CD4-positive, alpha-beta T cell treated with Interleukin-12 subunit alpha and Interleukin-12 subunit beta, for 1 hour (primary cell): ENCODE measurements around the gene EHBP1.
"Not testable (repeated sequence)": the region's sequence is repeated elsewhere in the genome, so short reads cannot be mapped to it uniquely, and the experiment has no call there.

ENCODE experiments used
- DNase-seq: peaks from one replicate; pipeline ENCODE4 v3.0.0-alpha.2; 2020

EHBP1 gene

DNA sequence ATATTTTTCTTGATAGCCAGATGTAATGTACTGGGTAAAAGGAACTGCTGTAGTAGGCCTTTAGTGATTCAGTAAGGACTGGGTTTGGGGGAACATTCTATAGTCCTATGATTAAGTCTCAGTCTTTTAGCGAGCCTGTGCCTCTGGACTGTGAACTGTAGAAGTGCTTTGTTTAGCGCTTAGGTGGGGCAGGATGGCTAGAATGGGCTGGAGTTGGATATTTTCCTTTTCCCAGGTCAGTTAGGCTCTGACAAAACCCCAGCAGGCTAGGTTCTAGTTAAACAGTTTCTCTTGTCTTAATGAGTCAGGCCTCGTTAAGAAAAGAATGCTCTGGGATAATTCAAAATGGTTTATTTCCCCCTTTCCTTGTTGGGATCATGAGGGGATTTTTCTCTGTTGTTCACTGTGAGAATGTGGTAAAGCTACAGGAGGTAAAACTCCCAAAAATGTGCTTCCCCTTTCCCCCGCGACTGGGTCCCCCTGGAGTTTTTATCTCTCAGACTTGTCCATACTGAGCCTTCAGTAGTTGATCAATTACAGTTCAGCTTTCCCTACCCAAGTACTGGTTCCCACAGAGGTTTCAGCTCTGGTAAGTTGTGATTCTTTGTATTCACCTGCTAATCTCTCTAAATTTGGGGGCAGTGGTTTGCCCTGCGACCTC, 31.5 kb downstream of the EHBP1 start:
- no peak for DNase-seq

GRCh38 chr2:62738981-62739936, 33.7 kb downstream of the EHBP1 start:
- no peak for DNase-seq

GRCh38 chr2:62740221-62740620, 34.7 kb downstream of the EHBP1 start:
- DNase-seq, result no peak

DNA sequence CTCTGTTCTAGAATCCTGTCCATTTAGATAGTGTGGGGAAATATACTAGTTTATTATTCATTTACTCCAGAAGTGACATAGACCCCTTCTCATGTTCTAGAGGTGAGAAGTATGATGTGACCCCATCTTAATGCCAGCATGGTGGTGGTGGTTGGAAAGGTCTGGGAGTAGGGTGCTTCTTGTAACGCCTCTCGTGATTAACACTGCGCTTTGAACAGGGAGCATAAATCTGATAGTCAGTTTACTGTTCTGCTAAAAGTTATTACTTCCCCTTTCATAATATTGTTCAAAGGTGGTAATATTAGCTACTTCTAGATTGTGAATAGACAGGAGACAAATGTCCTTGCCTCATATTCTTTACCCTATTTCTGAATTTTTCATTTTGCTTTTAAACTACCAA, 35.6 kb downstream of the EHBP1 start:
- DNase-seq, result no peak

DNA sequence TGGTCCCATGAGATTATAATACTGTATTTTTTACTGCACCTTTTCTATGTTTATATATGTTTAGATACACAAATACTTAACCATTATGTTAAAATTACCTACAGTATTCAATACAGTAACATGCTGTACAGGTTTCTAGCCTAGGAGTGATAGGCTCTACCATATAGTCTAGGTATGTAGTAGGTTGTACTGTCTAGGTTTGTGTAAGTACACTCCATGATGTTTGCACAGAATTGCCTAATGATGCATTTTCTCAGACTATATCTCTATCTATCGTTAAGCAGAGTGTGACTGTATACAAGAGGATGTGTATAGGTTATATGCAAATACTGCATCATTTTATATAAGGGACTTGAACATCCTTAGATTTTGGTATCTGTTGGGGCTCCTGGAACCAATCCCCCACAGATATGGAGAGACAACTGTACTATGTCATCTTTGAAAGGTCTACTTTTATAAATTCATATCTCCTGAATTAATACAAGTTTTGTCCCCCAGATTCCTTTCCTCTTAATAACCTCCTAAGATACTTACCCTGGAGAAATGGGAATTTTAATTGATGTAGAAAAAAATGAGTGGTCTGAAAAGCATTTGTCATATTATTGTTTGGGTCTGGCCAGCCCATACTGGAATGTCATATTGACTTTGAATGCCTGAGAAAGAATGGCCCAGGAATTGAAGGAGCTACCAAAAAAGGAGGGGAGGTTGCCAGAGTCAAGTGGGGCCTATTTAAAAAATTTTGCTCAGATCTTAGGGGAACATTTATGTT, 36.6 kb downstream of the EHBP1 start:
- DNase-seq, result no peak

DNA sequence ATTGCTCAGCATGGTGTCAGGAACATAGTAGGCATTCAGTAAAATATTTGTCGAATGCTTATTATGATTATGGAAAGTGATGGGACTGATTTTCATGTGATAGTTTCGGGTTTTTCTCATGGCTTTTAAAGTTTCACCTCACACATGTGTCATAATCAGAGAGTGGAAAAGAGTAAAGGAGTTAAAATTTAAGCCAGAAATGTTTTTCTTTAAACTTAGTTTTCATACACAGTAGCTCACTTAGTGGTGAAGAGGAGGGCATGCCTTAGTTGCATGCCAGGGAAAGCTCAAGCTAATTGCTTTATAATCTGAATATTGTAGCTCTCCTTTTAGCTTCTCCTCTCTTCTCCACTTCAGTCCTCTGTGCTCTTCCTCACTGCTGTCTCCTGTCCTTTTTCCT, 38.0 kb downstream of the EHBP1 start:
- no peak for DNase-seq

DNA sequence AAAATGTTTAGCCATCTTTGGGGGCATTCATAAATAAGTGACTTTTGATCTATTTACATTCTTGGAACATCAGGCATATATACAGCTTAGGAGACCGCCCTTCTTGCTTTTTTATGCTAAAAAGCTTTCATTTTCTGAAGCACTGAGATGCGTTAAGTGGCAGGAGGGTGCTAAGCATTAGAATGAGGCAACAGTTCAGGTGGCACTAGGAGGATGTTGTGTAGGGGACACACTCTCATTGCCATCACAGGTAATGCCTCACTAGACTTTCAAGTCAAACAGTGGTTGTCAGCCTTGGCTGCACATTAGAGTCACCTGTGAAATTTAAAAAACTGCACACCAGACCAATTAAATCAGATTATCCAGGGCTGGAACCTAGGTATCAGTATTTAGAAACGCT, 39.1 kb downstream of the EHBP1 start:
- no peak for DNase-seq

GRCh38 chr2:62745891-62746481, 40.5 kb downstream of the EHBP1 start:
- no peak for DNase-seq

- no peak for DNase-seq
These were observed 41.7 kb downstream of the EHBP1 start for GRCh38 chr2:62747169-62747568.

DNA sequence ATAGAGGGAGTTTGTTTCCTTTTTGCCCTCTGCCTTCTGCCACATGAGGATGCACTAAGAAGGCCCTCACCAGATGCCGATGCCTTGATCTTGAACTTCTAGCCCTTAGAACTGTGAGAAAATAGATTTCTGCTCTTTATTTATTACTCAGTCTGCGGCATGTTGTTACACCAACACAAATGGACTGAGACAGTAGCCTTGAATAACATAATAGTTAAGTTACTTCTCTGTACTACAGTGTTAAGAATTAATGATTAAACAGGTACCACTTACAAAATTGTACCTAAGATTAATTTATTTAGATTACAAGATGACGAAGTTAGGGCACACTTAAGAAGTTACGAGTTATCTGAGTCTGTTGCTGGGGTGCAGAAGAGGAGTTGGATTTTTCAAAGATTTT, 42.4 kb downstream of the EHBP1 start:
- DNase-seq, result no peak

DNA sequence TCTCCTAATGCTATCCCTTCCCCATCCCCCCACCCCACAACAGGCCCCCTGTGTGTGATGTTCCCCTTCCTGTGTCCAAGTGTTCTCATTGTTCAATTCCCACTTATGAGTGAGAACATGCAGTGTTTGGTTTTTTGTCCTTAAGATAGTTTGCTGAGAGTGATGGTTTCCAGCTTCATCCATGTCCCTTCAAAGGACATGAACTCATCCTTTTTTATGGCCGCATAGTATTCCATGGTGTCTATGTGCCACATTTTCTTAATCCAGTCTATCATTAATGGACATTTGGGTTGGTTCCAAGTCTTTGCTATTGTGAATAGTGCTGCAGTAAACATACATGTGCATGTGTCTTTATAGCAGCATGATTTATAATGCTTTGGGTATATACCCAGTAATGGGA, 43.6 kb downstream of the EHBP1 start:
- DNase-seq, result not testable (repeated sequence)

DNA sequence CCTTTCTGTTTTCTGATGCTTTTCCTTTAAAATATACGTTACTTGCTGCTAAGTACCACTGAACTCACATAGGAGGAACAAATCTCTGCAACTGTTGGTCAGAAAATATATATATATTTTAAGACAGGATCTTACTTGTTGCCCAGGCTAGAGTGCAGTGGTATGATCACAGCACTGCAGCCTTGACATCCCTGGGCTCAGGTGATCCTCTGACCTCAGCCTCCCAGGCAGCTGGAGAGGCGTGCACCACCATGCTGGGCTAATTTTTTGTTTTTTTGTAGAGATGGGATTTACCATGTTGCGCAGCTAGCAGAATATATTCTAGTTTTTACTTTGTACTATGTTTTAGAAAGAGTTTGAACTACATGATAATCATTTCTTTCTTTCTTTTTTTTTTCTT, 51.5 kb downstream of the EHBP1 start:
- DNase-seq, result no peak

- DNase-seq, result no peak
These were observed 54.5 kb downstream of the EHBP1 start for GRCh38 chr2:62760026-62760425.

- no peak for DNase-seq
These were observed 55.0 kb downstream of the EHBP1 start for GRCh38 chr2:62760555-62760954.

DNA sequence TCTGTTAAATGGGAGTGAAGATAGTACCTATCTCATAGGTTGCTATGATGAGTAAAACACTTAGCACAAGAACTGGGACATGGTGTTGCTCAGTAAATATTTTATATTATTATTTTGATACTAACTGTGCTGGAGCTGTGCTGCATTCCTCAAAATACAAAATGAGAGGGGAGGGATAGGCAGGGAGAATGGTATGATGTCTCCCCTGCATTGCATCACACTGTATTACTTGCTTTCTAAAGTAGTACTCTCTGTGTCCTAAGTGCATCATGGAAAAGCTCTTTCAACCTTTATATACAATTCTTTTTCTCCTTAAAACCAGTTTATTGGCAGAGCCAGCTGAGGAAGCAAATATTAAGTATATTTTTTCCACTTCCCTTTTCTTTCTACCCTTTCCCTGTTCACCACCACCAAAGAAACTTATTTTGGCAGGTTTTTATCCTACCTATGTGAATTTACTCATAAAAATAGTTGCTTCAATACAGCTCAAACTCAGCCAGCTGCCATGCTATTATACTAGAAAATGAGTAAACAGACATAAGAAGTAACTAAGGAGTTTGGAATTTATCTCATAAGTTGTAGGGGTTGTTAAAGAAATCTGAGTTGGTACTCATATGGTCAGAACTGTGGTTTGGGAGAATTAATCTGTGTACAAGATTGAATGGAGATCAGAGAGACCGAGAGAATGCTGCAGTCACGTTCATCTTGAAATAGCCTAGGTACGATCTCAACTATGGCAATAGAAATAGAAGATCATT, 60.3 kb downstream of the EHBP1 start:
- DNase-seq, result no peak

- no peak for DNase-seq
These were observed 63.1 kb downstream of the EHBP1 start for GRCh38 chr2:62768615-62769014.

DNA sequence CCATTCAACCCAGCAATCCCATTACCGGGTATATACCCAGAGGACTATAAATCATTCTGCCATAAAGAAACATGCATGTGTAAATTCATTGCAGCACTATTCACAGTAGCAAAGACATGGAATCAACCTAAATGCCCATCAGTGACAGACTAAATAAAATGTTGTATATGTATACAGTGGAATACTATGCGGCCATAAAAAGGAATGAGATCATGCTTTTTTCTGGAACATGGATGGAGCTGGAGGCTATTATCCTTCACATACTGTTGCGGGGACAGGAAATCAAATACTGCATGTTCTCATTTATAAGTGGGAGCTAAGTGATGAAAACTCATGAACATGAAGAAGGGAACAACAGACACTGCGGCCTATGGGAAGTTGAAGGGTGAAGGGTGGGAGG, 65.1 kb downstream of the EHBP1 start:
- no peak for DNase-seq

DNA sequence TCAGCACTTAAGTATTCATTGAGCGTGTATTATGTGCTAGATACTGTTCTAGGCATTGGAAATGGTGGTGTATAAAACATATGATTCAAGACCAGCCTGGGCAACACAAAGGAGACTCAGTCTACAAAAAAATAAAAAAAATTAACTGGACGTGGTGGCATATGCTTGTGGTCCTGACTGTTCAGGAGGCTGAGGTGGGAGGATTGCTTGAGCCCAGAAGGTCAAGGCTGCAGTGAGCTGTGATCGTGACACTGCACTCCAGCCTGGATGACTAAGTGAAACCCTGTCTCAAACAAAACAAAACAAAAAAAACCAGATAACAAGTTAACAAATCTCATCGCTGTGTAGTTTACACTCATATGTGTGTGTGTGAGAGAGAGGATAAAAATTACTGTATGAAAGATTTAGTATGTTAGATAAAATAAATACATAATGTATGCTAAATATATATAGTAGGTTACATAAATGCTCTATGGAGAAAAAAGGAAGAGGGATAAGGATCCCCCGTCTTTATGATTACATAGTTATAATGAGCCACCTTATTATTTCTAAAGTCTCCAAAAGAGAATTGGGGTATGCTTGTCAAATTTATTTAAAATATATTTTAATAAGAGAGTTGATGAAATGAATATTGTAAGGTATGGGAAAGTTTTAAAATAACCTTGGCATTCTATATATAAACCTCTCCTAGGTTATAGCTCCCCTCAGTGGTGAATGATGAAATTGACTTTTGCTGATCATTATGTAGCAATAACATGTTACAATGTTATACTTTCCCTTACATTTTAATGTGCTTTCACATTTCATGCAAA, 69.2 kb downstream of the EHBP1 start:
- DNase-seq, result peak; percentile 40

DNA sequence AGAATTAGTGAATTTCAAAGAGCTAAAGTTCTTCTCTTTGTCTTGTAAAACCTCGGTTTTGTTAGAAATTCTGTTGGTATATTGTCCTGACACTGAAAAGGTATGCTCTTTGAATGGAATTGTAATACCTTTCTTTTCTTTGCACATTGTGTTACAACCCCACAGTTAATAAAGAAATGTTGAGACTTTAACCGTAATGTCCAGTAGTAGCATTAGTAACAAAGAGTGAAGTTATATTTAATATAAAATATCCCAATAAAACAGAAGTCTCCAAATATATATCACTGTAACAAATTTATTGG, 69.8 kb downstream of the EHBP1 start:
- DNase-seq, result no peak

DNA sequence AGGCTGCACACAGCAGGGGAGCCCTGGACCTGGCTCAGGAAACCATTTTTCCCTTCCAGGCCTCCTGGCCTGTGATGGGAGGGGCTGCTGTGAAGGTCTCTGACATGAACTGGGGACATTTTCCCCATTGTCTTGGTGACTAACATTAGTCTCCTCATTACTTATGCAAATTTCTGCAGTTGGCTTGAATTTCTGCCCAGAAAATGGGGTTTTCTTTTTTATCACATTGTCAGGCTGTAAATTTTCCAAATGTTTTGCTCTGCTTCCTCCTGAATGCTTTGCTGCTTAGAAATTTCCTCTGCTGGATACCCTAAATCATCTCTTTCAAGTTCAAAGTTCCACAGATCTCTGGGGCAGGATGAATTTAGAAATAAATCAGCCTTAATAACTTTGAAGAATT, 78.2 kb downstream of the EHBP1 start:
- no peak for DNase-seq

DNA sequence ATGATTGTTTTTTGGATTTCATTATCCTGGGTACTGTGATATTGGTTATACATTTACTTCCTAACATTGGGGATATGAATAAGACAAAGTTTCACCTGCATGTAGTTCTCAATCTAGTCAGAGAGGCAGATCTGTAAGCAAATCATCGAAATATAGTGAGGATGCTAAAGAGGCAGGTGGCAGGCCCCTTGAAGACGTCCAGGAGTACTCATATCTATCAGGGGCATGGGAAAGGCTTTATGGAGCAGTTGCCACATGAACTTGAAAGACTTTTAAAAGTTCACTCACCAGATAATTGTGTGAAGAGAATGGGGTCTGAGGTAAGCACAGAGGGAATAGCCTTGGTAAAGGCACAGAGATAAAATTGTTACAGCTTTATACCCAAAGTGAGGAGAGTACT, 78.8 kb downstream of the EHBP1 start:
- no peak for DNase-seq

GRCh38 chr2:62785216-62785615, 79.7 kb downstream of the EHBP1 start:
- no peak for DNase-seq
